ENCODE results near the gene DDX18.

DNA sequence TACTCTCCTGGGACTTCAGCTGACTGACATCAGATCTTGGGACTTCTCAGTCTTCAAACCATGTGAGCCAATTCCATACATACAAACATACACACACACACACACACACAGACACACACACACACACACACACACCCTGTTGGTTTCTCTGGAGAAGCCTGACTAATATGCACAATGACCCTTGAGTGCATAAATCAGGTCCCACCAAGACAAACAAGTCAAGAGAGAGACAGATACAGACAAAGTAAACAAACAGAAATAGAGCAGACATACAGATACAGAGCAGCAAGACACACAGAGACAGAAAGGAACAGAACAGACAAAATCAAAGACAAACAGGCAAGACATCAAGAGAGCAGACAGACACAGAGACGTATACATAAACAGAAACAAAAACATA is 43.8 kb upstream of the DDX18 start:
- TF ChIP-seq RAD21 (IDR thresholded peaks at IDR 0.05; ENCODE audit: insufficient read depth, low read depth, low read length), result no peak
- no peak for TF ChIP-seq SREBF1 (IDR thresholded peaks at IDR 0.05; ENCODE audit: low read length)
- no peak for TF ChIP-seq GABPA (IDR thresholded peaks at IDR 0.05; ENCODE audit: low read depth)
- TF ChIP-seq, protein P1, sequence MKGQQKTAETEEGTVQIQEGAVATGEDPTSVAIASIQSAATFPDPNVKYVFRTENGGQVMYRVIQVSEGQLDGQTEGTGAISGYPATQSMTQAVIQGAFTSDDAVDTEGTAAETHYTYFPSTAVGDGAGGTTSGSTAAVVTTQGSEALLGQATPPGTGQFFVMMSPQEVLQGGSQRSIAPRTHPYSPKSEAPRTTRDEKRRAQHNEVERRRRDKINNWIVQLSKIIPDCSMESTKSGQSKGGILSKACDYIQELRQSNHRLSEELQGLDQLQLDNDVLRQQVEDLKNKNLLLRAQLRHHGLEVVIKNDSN (IDR thresholded peaks at IDR 0.05; ENCODE audit: borderline replicate concordance, extremely low read length, insufficient read depth, low read depth, low read length), result no peak
- TF ChIP-seq LARP7 (IDR thresholded peaks at IDR 0.05), result no peak
- TF ChIP-seq POLR2A (IDR thresholded peaks at IDR 0.05; ENCODE audit: low read depth, low read length), result no peak
